GM18505 (cell line): ENCODE measurements around the gene UBA52.

ENCODE experiments used
- ATAC-seq: cut with Tn5 transposase; IDR thresholded peaks from one replicate; pipeline ENCODE4 v1.9.1; 2021; ENCODE audit not compliant: unreplicated experiment
- POLR2A ChIP-seq: IDR thresholded peaks from 4 replicates; pipeline ENCODE4 v1.6.1; 2011; ENCODE audit warnings: borderline replicate concordance; ENCODE audit not compliant: insufficient read depth, insufficient read length; ENCODE audit errors: extremely low read depth

The UBA52 gene

GRCh38 chr19:18604820-18605159, 33.1 kb downstream of the UBA52 start:
- no peak for ATAC-seq
- no peak for TF ChIP-seq POLR2A

GRCh38 chr19:18605196-18605545, 33.5 kb downstream of the UBA52 start:
- no peak for ATAC-seq
- no peak for TF ChIP-seq POLR2A

GRCh38 chr19:18605546-18606280, 34.1 kb downstream of the UBA52 start:
- TF ChIP-seq POLR2A, result no peak

GRCh38 chr19:18606281-18607225, 34.9 kb downstream of the UBA52 start, which contains the start of gene CRLF1:
TSS of gene CRLF1 (minus strand) at chr19:18606799. CDS start at chr19:18606656, 143 bp downstream.
- no peak for TF ChIP-seq POLR2A
- ATAC-seq, result no peak

More at GRCh38 chr19:18605546-18606280, 34.1 kb downstream of the UBA52 start:
- no peak for ATAC-seq

- no peak for ATAC-seq
- no peak for TF ChIP-seq POLR2A
Measured at GRCh38 chr19:18607226-18608101, 35.8 kb downstream of the UBA52 start.

GRCh38 chr19:18608102-18608804, 36.6 kb downstream of the UBA52 start:
- no peak for TF ChIP-seq POLR2A
- ATAC-seq, result no peak

- TF ChIP-seq POLR2A, result no peak
- ATAC-seq, result no peak
Measured at GRCh38 chr19:18608805-18609716, 37.4 kb downstream of the UBA52 start.

GRCh38 chr19:18609717-18610051, 38.0 kb downstream of the UBA52 start:
- no peak for TF ChIP-seq POLR2A
- ATAC-seq, result no peak

- TF ChIP-seq POLR2A, result no peak
- no peak for ATAC-seq
Measured at GRCh38 chr19:18610245-18610555, 38.5 kb downstream of the UBA52 start.

GRCh38 chr19:18610556-18611326, 39.1 kb downstream of the UBA52 start:
- TF ChIP-seq POLR2A, result no peak
- ATAC-seq, result no peak

- ATAC-seq, result no peak
- no peak for TF ChIP-seq POLR2A
Measured at GRCh38 chr19:18611327-18612050, 39.8 kb downstream of the UBA52 start.

GRCh38 chr19:18612051-18612771, 40.6 kb downstream of the UBA52 start:
- no peak for TF ChIP-seq POLR2A
- no peak for ATAC-seq
